Testis (tissue), 2 donors: ENCODE data around the gene DNAJC8.

Experiments used
- CTCF ChIP-seq, 3 experiments: fragments of 450-650 bp in 2 of 3; fragments of 200-600 bp in 1 of 3; sonication (generic) in 1 of 3; IDR thresholded peaks; one replicate each; pipeline ENCODE4 v1.5.1; 2016 to 2019; ENCODE audit warnings: antibody characterized with exemption in 3 of 3, mild to moderate bottlenecking in 2 of 3, moderate library complexity in 1 of 3
- POLR2A ChIP-seq: fragments of 450-650 bp; IDR thresholded peaks from one replicate; pipeline ENCODE4 v1.6.1; 2017; ENCODE audit warnings: antibody characterized with exemption, mild to moderate bottlenecking, moderate library complexity

DNA sequence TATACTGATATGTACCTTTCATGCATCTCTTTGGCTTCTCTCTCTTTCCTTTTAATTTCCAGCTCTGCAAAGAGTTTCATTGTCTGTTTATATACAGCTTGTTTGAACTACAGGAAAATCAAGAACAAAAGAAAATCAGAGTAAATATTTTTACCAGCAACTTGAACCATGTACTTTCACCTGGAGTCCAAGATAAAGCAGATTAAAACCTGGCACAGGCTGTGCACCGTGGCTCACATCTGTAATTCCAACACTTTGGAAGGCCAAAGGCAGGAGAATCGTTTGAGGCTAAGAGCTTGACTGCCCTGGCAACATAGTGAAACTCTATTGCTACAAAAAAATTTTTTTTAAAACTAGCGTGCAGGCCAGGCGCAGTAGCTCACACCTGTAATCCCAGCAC is 27.6 kb downstream of the DNAJC8 start:
- TF ChIP-seq CTCF (IDR thresholded peaks at IDR 0.05) (no peak), POLR2A (no peak)
